SK-N-SH (cell line): ENCODE measurements around the gene SHPK. TPM values are rescaled to one million over a fixed set of nuclear protein-coding genes. Genes with fewer than 3 reads are reported as not detected.

Experiments used
- CTCF ChIA-PET: fragments of 300-600, 350-600 bp; formaldehyde crosslinking; extraction: SDS; loops from one replicate; lab custom pipeline; 2021; lab: Yijun Ruan, JAX
- POLR2A ChIA-PET: fragments of 350-600 bp; sonication (Branson Sonifier 250); formaldehyde crosslinking; extraction: SDS; loops from one replicate; lab custom pipeline; 2020; ENCODE audit warnings: antibody characterized with exemption, inconsistent platforms; lab: Yijun Ruan, JAX
- DNase-seq: peaks from one replicate; pipeline ENCODE4 v3.0.0; 2012
- H2AFZ ChIP-seq: fragments of 200-600 bp; sonication (generic); 2 replicates; pipeline ENCODE4 v1.8.1; 2016; ENCODE audit warnings: antibody characterized with exemption, mild to moderate bottlenecking, low read depth
- H3F3A ChIP-seq: fragments of 200-600 bp; sonication (generic); replicated peaks from 2 replicates; pipeline ENCODE3; 2016; ENCODE audit warnings: antibody characterized with exemption, mild to moderate bottlenecking; ENCODE audit not compliant: insufficient read depth
- H3K27ac ChIP-seq, 2 experiments: fragments of 200-500 bp in 1 of 2; fragments of 200-600 bp in 1 of 2; sonication (Bioruptor generic) in 1 of 2; sonication (generic), shearing (Covaris generic) in 1 of 2; 2 replicates each; pipeline versions ENCODE4 v1.5.1 to v1.6.1; 2014 to 2016; ENCODE audit warnings: low read depth in 2 of 2, inconsistent platforms in 1 of 2, low read length in 1 of 2, mild to moderate bottlenecking in 1 of 2, mixed read lengths in 1 of 2
- H3K27me3 ChIP-seq: fragments of 200-600 bp; sonication (generic), shearing (Covaris generic); 2 replicates; pipeline ENCODE4 v1.6.1; 2016; ENCODE audit warnings: mixed run types; ENCODE audit not compliant: insufficient read depth
- H3K36me3 ChIP-seq, 2 experiments: fragments of 200-500 bp in 1 of 2; fragments of 200-600 bp in 1 of 2; sonication (Bioruptor generic) in 1 of 2; sonication (generic) in 1 of 2; replicated peaks in 1 of 2; 2 replicates each; pipeline versions ENCODE3 to v1.5.1; 2014 to 2016; ENCODE audit warnings: low read length in 1 of 2, mild to moderate bottlenecking in 1 of 2; ENCODE audit not compliant: insufficient read depth in 2 of 2, control insufficient read depth in 1 of 2
- H3K4me1 ChIP-seq, 2 experiments: fragments of 200-500 bp in 1 of 2; fragments of 200-600 bp in 1 of 2; sonication (Bioruptor generic) in 1 of 2; sonication (generic), shearing (Covaris generic) in 1 of 2; 2 replicates each; pipeline versions ENCODE4 v1.5.1 to v1.6.1; 2014 to 2016; ENCODE audit warnings: low read depth in 1 of 2, low read length in 1 of 2, mixed run types in 1 of 2; ENCODE audit not compliant: insufficient read depth in 2 of 2, control insufficient read depth in 1 of 2
- H3K4me2 ChIP-seq: fragments of 200-600 bp; sonication (generic), shearing (Covaris generic); 2 replicates; pipeline ENCODE4 v1.6.1; 2017; ENCODE audit warnings: mixed run types
- H3K4me3 ChIP-seq, 2 experiments: fragments of 200-500 bp in 1 of 2; fragments of 200-600 bp in 1 of 2; sonication (Bioruptor generic) in 1 of 2; sonication (generic), shearing (Covaris generic) in 1 of 2; 2 replicates each; pipeline versions ENCODE4 v1.5.1 to v1.8.1; 2014 to 2016; ENCODE audit warnings: low read depth in 2 of 2, inconsistent platforms in 1 of 2, low read length in 1 of 2, mild to moderate bottlenecking in 1 of 2, mixed read lengths in 1 of 2, moderate library complexity in 1 of 2
- H3K79me2 ChIP-seq: fragments of 200-600 bp; sonication (generic); 2 replicates; pipeline ENCODE4 v1.8.1; 2017; ENCODE audit warnings: mild to moderate bottlenecking; ENCODE audit not compliant: insufficient read depth
- H3K9ac ChIP-seq: fragments of 200-600 bp; sonication (generic); 2 replicates; pipeline ENCODE4 v1.6.1; 2017; ENCODE audit warnings: mixed run types
- H3K9me2 ChIP-seq: fragments of 200-600 bp; sonication (generic); 2 replicates; pipeline ENCODE4 v1.6.1; 2017; ENCODE audit warnings: mixed run types
- H3K9me3 ChIP-seq: fragments of 200-600 bp; sonication (generic); 2 replicates; pipeline ENCODE4 v1.6.1; 2017; ENCODE audit warnings: mixed run types, mild to moderate bottlenecking, moderate library complexity
- H4K20me1 ChIP-seq: fragments of 200-600 bp; sonication (generic); 2 replicates; pipeline ENCODE4 v1.6.1; 2017; ENCODE audit warnings: mild to moderate bottlenecking, mixed run types; ENCODE audit not compliant: insufficient read depth
- FOXM1 ChIP-seq: IDR thresholded peaks from 2 replicates; pipeline ENCODE4 v1.4.0; 2012; ENCODE audit warnings: low read depth, mild to moderate bottlenecking
- POLR2AphosphoS5 ChIP-seq: IDR thresholded peaks from 2 replicates; pipeline ENCODE4 v1.6.1; 2012; ENCODE audit warnings: low read depth, low read length
- RAD21 ChIP-seq: IDR thresholded peaks from 2 replicates; pipeline ENCODE4 v1.6.1; 2012; ENCODE audit warnings: mild to moderate bottlenecking, low read length
- RFX5 ChIP-seq: IDR thresholded peaks from 2 replicates; pipeline ENCODE4 v1.6.1; 2012; ENCODE audit warnings: mild to moderate bottlenecking, improper control_type of control experiment, low read length
- SIN3A ChIP-seq: IDR thresholded peaks from 2 replicates; pipeline ENCODE4 v1.6.1; 2012; ENCODE audit warnings: low read depth, mild to moderate bottlenecking, low read length, moderate library complexity, borderline replicate concordance
- WGBS: methylation state at CpG from one replicate; pipeline ENCODE4 v1.1.6; 2017; ENCODE audit warnings: low lambda C conversion rate; 5-methylcytosine and 5-hydroxymethylcytosine counted together
- polyA plus RNA-seq, 3 experiments: library from polyadenylated mRNA; depleted of rRNA; stranded (reverse); fragments of >200 nt; gene quantifications; 2 replicates each; pipeline ENCODE4 v1.2.3, GENCODE V29; 2012
- TF ChIP-seq, protein P1 (sequence below): IDR thresholded peaks from 2 replicates; pipeline ENCODE4; 2012
- TF ChIP-seq, protein P2 (sequence below): IDR thresholded peaks from 2 replicates; pipeline ENCODE4 v1.4.0; 2012; ENCODE audit warnings: low read depth, borderline replicate concordance

Gene SHPK
- polyA plus RNA-seq, 1 of the 3 experiments (the other 2 are of a cell fraction): 9.0 TPM

DNA sequence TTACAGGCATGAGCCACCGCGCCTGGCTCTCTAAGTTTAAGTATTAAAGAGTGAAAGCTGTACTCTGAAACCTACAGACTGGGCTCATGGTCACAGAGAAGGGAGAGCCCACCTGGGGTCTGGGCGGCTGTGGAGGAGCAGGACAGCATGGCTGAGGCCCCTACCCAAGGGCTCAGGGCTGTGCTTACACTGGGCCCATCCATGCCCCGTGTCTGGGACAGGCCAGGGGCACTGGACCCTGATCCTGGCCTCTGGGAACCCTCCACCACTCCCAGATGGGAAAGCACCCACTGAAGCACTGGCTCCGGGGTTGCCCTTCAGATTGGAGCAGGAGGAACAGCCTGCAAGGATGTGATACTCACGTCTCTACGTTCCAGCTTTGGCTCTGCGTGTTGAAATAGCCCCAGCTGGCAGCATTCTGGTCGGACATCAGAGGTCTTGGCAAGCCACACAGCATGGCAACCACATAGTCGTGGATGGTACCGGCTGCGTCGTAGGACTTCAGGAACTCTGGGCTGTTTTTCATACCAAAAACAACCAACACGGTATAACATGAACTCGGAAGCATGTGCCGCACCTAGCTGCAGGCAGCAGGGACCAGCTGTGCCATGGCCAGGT is 13.0 kb downstream of the SHPK start:
- no peaks in the 10 kb centered on the region for H3F3A ChIP-seq
- TF ChIP-seq FOXM1 (no peak), RFX5 (no peak), SIN3A (no peak), RAD21 (no peak)
- TF ChIP-seq, all 33 proteins: peak for 0
- H3K9me3 ChIP-seq: no peaks in the 10 kb centered on the region
- H3K27me3 ChIP-seq: no peaks in the 10 kb centered on the region
- POLR2A ChIA-PET: no interaction called here
- H3K4me1 ChIP-seq: no peaks in the 10 kb centered on the region
- H3K79me2 ChIP-seq: no peaks in the 10 kb centered on the region
- no peak overlapping the region for H3K9ac ChIP-seq
- peaks cover 12 to 41% of the 10 kb centered on the region in 2 experiments for H3K36me3 ChIP-seq
- no peaks in the 10 kb centered on the region for H3K9me2 ChIP-seq
- 93% methylated on average over 15 of the region's 16 CpGs for WGBS
- no peak for DNase-seq
- CTCF ChIA-PET: no interaction called here
- no peak overlapping the region for H3K4me2 ChIP-seq
- H2AFZ ChIP-seq: no peak overlapping the region
- H3K27ac ChIP-seq: no peak overlapping the region
- H3K4me3 ChIP-seq: no peak overlapping the region
- no peaks in the 10 kb centered on the region for H4K20me1 ChIP-seq

DNA sequence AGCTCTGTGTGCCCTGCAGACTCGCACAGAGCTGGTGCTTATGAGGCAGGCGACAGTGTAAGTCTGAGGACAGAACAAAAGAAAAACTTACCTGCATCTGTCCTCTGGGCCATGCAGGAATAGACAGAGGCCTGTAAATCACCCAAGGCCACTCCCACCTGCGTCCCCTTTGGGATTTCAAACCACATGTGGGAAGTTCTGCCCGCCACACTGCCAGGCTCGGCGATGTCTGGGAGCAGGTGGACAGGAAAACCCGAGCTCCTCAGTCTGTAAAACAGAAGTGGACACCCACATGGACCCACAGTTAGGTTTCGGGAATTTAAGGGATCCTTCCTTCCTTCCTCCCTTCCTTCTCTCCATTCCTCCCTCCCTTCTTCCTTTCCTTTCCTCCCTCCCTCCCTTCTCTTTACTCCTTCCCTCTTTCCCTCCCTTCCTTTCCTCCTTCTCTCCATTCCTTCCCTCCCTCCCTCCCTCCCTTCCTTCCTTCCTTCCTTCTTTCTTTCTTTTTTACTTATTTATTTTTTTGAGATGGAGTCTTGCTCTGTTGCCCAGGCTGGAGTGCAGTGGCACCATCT is 14.8 kb downstream of the SHPK start:
- Histone ChIP-seq H3K9me3 (no peaks in the 10 kb centered on the region), H3K27me3 (no peaks in the 10 kb centered on the region), H3K36me3 (peaks cover 26 to 40% of the 10 kb centered on the region in 2 experiments), H3K9ac (no peak overlapping the region), H3K27ac (no peak overlapping the region), H3K79me2 (no peaks in the 10 kb centered on the region), H3K4me3 (no peak overlapping the region), H3K4me2 (no peak overlapping the region), H4K20me1 (no peaks in the 10 kb centered on the region), H3F3A (no peaks in the 10 kb centered on the region), H2AFZ (no peak overlapping the region), H3K4me1 (no peaks in the 10 kb centered on the region), H3K9me2 (no peaks in the 10 kb centered on the region)
- ChIA-PET CTCF (interaction anchor here (1.4 kb wide), 1 partner anchor 19 kb away, joined by 3 read pairs; no protein-coding TSS in a partner anchor), POLR2A (no interaction called here)
- DNase-seq: no peak
- 95% methylated on average over 8 of the region's 8 CpGs for WGBS
- TF ChIP-seq, protein P1, sequence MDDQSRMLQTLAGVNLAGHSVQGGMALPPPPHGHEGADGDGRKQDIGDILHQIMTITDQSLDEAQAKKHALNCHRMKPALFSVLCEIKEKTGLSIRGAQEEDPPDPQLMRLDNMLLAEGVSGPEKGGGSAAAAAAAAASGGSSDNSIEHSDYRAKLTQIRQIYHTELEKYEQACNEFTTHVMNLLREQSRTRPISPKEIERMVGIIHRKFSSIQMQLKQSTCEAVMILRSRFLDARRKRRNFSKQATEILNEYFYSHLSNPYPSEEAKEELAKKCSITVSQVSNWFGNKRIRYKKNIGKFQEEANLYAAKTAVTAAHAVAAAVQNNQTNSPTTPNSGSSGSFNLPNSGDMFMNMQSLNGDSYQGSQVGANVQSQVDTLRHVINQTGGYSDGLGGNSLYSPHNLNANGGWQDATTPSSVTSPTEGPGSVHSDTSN: no peak
- TF ChIP-seq POLR2AphosphoS5 (no peak), FOXM1 (no peak)

DNA sequence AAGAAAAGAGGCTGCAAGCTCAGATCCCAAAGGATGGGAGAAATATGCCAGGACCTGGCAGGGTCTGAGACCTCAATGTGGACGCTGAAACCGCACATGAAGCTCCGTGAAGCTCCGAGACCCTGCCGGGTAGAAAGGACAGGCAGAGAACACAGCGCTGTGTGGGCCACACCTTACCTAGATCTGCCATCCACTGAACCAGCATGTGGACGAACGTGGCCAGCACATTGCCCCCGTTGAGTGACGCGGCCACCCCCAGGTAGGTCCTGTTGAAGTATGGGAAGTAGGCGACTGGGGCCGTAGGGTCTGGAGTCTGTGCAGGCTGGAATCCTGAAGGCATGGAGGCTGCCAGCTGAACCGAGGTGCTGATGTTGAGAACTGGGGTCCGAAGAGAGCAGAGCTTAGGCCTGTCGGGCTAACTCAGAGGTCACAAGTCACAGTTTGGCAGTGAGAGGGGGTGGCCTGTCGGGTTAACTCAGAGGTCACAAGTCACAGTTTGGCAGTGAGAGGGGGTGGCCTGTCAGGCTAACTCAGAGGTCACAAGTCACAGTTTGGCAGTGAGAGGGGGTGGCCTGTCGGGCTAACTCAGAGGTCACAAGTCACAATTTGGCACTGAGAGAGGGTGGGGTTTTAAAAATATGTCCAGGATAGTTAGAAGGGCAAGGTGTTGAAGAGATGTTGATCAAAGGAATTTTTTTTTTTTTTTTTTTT is 20.7 kb downstream of the SHPK start:
- Histone ChIP-seq H3F3A (no peaks in the 10 kb centered on the region), H3K27ac (no peak overlapping the region), H3K9me2 (no peaks in the 10 kb centered on the region), H3K36me3 (peaks cover 25 to 31% of the 10 kb centered on the region in 2 experiments), H3K4me1 (no peaks in the 10 kb centered on the region), H3K9me3 (no peaks in the 10 kb centered on the region), H3K4me3 (no peak overlapping the region), H3K79me2 (no peaks in the 10 kb centered on the region), H3K4me2 (no peak overlapping the region), H3K27me3 (no peaks in the 10 kb centered on the region), H3K9ac (no peak overlapping the region), H2AFZ (no peak overlapping the region), H4K20me1 (no peaks in the 10 kb centered on the region)
- 93% methylated on average over 11 of the region's 18 CpGs for WGBS
- TF ChIP-seq, protein P2, sequence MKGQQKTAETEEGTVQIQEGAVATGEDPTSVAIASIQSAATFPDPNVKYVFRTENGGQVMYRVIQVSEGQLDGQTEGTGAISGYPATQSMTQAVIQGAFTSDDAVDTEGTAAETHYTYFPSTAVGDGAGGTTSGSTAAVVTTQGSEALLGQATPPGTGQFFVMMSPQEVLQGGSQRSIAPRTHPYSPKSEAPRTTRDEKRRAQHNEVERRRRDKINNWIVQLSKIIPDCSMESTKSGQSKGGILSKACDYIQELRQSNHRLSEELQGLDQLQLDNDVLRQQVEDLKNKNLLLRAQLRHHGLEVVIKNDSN: no peak
- no peak for TF ChIP-seq RAD21
- TF ChIP-seq, protein P1: no peak
- no peak for DNase-seq
- POLR2A ChIA-PET: interaction anchor here (0.8 kb wide), 1 partner anchor 193 kb away, joined by 3 read pairs; no protein-coding TSS in a partner anchor
- CTCF ChIA-PET: no interaction called here
